HG02798 (cell line): ENCODE measurements around the gene EIF4EBP2.

Source experiments
- ATAC-seq: cut with Tn5 transposase; IDR thresholded peaks from one replicate; pipeline ENCODE4 v1.9.1; 2021; ENCODE audit warnings: mild to moderate bottlenecking; ENCODE audit not compliant: unreplicated experiment, poor library complexity

Gene EIF4EBP2

GRCh38 chr10:70426823-70427222, 22.9 kb downstream of the EIF4EBP2 start:
- no peak for ATAC-seq

GRCh38 chr10:70430493-70431445, 26.8 kb downstream of the EIF4EBP2 start:
- no peak for ATAC-seq

DNA sequence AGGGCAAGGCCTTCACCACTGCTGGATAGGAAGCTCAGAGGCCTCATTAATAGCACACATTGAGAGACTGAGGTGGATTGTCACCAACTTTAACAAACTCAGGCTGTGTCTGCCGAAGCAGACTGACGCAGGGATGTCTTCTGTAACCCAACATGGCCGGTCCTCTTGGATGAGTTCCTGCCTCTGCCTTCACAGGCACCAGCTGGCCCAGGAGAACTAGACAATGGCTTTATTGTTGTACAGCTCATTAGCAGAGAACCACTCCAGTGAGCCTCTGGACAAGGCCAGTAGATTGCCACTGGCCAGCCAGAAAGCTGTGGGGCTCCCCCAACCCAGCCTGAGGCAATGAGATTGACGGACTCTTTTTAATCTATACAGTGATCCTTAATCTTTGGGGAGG, 28.2 kb downstream of the EIF4EBP2 start:
- ATAC-seq, result no peak

DNA sequence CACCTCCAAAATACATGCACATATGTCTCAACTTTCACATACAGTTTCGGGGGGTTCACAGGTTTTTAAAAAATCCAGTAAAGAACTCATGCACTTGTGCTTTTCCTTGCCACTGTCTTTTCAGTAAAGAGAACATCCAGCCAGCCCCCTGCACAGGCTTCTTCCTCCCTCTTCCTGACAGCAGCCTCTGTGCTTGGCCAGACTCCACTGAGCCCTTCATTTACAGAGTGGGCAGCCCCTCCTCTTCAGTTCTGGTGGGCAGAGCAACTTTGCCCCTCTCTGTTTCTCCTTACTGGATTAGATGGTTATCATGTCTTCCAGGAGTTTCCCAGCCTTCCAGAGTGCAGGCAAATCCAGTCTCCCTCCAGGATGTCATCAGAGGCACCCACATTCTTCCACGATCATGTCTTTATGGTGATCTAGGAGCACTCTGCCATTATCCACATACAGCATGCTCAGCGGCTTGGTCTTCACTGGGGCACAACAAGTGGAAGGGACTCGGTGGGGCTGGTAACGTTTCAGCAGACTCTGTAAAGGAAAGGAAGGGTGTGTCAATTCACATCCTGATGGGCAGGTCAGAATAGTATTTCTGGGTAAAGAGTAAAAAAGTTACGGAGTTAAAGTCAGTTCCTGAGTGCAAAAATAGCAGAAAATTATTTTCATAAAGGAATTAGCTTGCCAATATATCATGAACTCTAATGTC, 28.8 kb downstream of the EIF4EBP2 start:
- no peak for ATAC-seq

DNA sequence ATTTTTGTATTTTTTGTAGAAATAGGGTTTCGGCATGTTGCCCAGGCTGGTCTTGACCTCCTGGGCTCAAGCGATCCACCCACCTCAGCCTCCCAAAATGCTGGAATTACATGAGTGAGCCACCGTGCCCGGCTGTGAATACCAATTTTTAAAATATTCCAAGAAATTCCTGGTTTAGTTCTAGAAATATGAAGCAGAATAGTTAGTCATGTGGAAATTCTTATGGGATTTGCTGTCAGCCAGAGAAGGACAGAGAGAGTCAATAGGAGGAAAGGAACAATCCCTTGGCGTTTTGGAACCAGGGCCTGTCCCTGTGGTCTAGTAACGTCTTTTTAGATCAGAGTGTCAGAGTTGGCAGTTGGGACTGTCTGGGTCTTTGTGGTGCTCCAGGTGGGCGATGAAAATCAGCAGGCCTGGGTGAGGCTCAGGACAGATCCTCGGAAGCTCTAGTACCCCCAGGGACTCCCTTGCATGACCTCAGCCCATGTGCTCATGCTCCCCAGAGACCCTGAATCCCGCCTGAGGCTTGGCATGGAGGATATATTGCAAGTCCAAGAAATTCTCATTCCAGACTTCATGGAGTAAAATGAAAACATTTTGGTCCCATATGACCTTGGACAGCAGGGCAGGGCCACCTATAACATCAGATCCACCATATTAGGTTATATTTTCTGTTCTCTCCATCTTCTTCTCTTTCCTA, 29.8 kb downstream of the EIF4EBP2 start:
- no peak for ATAC-seq

GRCh38 chr10:70435241-70436085, 31.5 kb downstream of the EIF4EBP2 start:
- ATAC-seq, result no peak

DNA sequence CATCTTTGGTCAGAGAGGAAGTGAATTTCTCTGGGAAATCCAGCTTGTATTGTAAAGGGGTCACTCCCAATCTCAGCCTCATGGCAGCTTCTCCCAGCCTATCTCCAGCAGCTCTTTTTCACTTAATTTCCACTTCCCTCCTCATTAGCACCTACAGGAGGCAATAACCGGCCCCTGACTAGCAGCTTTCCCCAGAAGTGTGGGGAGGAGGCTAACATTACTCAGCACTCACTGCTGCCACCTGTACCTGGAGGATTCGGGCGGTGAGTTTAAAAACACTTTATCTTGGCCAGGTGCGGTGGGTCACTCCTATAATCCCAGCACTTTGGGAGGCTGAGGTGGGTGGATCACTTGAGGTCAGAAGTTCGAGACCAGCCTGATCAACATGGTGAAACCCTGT, 33.8 kb downstream of the EIF4EBP2 start:
- ATAC-seq, result no peak

- ATAC-seq, result no peak
These were observed 36.6 kb downstream of the EIF4EBP2 start for GRCh38 chr10:70440296-70441160.

GRCh38 chr10:70441161-70441894, 37.4 kb downstream of the EIF4EBP2 start, which contains the start of gene NODAL:
Gene NODAL (minus strand): TSS chr10:70441681. CDS start chr10:70441667, 14 bp downstream.
- no peak for ATAC-seq

GRCh38 chr10:70441895-70442309, 38.0 kb downstream of the EIF4EBP2 start:
- no peak for ATAC-seq

DNA sequence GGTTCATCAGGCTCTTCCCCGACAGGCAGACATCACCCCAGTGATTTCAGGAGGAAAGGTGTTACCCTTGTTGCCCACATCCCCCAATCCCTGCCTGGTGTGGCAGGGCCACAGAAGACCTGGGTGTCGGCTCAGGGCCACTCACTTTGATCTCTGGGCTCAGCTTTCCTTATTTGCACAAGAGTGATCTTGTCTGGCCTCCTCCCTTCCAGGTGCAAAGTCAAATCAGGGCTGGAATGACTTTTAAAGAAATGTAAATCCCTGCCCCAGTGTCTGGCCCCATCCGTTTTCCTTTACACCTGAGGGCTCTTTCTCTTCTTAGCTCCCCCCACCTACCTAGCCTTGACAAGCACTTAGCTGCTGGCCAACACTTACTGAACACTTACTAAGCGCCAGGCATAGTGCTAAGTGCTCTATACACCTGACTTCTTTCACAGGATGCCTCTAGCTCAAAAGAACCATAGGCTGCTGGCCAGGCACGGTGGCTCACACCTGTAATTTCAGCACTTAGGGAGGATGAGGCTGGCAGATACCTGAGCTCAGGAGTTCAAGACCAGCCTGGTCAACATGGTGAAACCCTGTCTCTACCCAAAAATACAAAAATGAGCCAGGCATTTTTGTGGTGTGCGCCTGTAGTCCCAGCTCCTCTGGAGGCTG, 38.5 kb downstream of the EIF4EBP2 start:
- ATAC-seq, result no peak

DNA sequence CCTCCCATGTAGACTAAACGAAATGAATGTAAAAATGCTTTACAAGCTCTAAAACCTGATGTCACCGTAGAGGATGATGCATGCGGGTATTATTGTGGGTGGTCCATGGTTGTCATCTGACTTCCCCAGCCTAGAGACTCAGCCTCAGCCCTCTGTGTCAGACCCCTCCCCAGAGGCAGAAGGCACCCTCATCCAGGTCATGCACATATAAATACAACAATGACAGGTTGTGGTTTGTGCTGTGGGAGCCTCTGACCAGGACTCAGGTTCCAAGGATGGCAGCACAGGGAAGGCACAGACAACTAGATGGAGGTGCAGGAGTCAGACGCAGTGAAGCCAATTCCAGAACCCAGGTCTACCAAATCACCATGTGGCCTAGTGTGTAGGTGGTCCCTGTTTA, 40.8 kb downstream of the EIF4EBP2 start:
- no peak for ATAC-seq

DNA sequence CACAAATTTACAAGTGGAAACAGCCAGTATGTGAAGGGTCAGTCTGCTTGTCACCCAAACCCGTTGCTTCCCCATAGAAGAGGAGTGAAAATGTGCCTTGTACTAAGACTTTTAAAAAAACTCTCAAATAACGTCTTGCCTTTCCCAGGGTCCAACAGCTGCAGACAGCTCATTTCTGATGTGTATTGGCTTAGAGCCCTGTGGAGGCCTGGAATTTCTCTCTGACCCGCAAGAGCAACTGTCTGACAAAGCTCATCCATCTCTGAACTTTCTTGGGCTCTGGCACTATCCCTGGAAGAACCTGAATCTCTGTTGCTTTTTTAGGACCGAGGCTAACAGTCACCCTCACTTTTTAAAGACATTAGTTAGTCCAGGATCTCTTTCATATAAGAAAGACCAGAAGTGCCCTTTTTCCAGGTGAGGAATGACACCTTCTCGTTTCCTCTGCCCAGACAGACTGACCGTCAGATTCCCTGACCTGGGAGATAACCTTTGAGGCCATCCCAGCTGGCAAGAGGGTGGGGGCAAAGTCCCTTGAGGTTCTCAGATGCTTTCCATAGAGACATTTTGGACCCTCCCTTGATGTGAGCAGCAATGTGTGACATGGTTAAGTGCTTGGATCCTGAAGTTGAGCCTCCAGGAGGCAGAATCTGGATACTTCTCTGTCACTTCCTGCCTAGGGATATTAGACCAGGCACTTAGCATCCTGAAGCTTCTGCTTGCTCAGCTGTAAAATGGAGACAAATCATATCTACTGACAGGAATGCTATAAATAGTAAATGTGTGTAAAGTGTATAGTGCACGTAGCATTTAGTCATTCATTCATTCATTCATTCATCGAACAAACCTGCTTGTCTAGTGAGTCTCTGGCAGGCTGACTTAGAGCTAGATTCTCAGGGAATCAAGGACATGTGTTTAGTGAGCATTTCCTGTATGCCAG, 42.0 kb downstream of the EIF4EBP2 start:
- ATAC-seq, result no peak

- ATAC-seq, result no peak
These were observed 44.3 kb downstream of the EIF4EBP2 start for GRCh38 chr10:70448236-70448635.

GRCh38 chr10:70455213-70455630, 51.3 kb downstream of the EIF4EBP2 start:
- ATAC-seq, result no peak

GRCh38 chr10:70456164-70456563, 52.2 kb downstream of the EIF4EBP2 start:
- no peak for ATAC-seq
